ENCODE measurements around the gene SCD5. TPM values are rescaled to one million over a fixed set of nuclear protein-coding genes. Genes with fewer than 3 reads are reported as not detected.

Gene SCD5
- polyA plus RNA-seq, 1 donor from 2014 or later = 212 TPM

GRCh38 chr4:82803746-82804145, 5.2 kb upstream of the SCD5 start:
- Histone ChIP-seq H3K79me2 (replicated peaks; ENCODE audit: insufficient read depth, low read length) (peaks cover 6% of the 10 kb centered on the region), H3K4me3 (ENCODE audit: low read length) (no peak overlapping the region), H3K27me3 (ENCODE audit: insufficient read depth, low read depth, low read length) (no peaks in the 10 kb centered on the region), H2AFZ (ENCODE audit: low read depth, low read length) (no peak overlapping the region), H3K9me3 (ENCODE audit: low read length) (no peaks in the 10 kb centered on the region), H3K36me3 (ENCODE audit: insufficient read depth, low read length) (no peaks in the 10 kb centered on the region), H3K27ac (ENCODE audit: low read length) (no peak overlapping the region), H3F3A (ENCODE audit: insufficient read depth, low read length, poor library complexity, severe bottlenecking) (no peaks in the 10 kb centered on the region), H3K4me2 (ENCODE audit: low read length) (no peak overlapping the region), H3K9ac (ENCODE audit: low read length) (no peak overlapping the region), H3K9me2 (ENCODE audit: insufficient read depth, low read length) (no peaks in the 10 kb centered on the region), H4K20me1 (ENCODE audit: insufficient read depth) (no peaks in the 10 kb centered on the region)
- no peak for TF ChIP-seq RAD21 (conservative IDR thresholded peaks at IDR 0.05)
- TF ChIP-seq, protein P1, sequence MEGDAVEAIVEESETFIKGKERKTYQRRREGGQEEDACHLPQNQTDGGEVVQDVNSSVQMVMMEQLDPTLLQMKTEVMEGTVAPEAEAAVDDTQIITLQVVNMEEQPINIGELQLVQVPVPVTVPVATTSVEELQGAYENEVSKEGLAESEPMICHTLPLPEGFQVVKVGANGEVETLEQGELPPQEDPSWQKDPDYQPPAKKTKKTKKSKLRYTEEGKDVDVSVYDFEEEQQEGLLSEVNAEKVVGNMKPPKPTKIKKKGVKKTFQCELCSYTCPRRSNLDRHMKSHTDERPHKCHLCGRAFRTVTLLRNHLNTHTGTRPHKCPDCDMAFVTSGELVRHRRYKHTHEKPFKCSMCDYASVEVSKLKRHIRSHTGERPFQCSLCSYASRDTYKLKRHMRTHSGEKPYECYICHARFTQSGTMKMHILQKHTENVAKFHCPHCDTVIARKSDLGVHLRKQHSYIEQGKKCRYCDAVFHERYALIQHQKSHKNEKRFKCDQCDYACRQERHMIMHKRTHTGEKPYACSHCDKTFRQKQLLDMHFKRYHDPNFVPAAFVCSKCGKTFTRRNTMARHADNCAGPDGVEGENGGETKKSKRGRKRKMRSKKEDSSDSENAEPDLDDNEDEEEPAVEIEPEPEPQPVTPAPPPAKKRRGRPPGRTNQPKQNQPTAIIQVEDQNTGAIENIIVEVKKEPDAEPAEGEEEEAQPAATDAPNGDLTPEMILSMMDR (IDR thresholded peaks at IDR 0.05; ENCODE audit: poor library complexity, severe bottlenecking) = no peak
- TF ChIP-seq POLR2AphosphoS5 (IDR thresholded peaks at IDR 0.05) = no peak
- TF ChIP-seq TAF1 (IDR thresholded peaks at IDR 0.05; ENCODE audit: low read depth) = no peak

DNA sequence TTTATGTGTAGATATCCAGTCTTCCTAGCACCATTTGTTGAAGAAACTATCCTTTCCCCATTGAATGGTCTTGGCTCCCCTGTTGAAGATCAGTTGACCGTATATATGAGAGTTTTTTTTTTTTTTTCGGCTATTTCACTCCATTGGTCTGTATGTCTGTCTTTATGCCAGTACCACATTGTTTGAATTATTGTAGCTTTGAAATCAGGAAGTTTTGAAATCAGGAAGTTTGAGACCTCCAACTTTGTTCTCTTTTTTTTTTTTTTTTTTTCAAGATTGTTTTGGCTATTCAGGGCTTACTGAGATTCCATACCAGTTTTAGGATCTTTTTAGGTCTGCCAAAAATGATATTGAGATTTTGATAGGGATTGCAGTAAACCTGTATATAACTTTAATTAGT, 4.3 kb upstream of the SCD5 start:
- no peak overlapping the region for H3K4me3 ChIP-seq (ENCODE audit: low read length)
- TF ChIP-seq RAD21 (conservative IDR thresholded peaks at IDR 0.05) (no peak), POLR2AphosphoS5 (IDR thresholded peaks at IDR 0.05) (no peak), EP300 (conservative IDR thresholded peaks at IDR 0.05; ENCODE audit: poor library complexity, severe bottlenecking) (no peak), EZH2 (IDR thresholded peaks at IDR 0.05; ENCODE audit: borderline replicate concordance, insufficient read depth, low read length, poor library complexity, severe bottlenecking) (no peak), TAF1 (IDR thresholded peaks at IDR 0.05; ENCODE audit: low read depth) (no peak)
- TF ChIP-seq, protein P1 (IDR thresholded peaks at IDR 0.05; ENCODE audit: poor library complexity, severe bottlenecking) = no peak
- no peaks in the 10 kb centered on the region for H3K9me2 ChIP-seq (ENCODE audit: insufficient read depth, low read length)
- no peak overlapping the region for H2AFZ ChIP-seq (ENCODE audit: low read depth, low read length)
- H3K9me3 ChIP-seq (ENCODE audit: low read length) = no peaks in the 10 kb centered on the region
- no peaks in the 10 kb centered on the region for H4K20me1 ChIP-seq (ENCODE audit: insufficient read depth)
- H3F3A ChIP-seq (ENCODE audit: insufficient read depth, low read length, poor library complexity, severe bottlenecking) = no peaks in the 10 kb centered on the region
- no peak overlapping the region for H3K9ac ChIP-seq (ENCODE audit: low read length)
- peaks cover 6% of the 10 kb centered on the region for H3K79me2 ChIP-seq (replicated peaks; ENCODE audit: insufficient read depth, low read length)
- H3K27ac ChIP-seq (ENCODE audit: low read length) = no peak overlapping the region
- H3K4me2 ChIP-seq (ENCODE audit: low read length) = no peak overlapping the region
- H3K36me3 ChIP-seq (ENCODE audit: insufficient read depth, low read length) = no peaks in the 10 kb centered on the region
- H3K27me3 ChIP-seq (ENCODE audit: insufficient read depth, low read depth, low read length) = no peaks in the 10 kb centered on the region

DNA sequence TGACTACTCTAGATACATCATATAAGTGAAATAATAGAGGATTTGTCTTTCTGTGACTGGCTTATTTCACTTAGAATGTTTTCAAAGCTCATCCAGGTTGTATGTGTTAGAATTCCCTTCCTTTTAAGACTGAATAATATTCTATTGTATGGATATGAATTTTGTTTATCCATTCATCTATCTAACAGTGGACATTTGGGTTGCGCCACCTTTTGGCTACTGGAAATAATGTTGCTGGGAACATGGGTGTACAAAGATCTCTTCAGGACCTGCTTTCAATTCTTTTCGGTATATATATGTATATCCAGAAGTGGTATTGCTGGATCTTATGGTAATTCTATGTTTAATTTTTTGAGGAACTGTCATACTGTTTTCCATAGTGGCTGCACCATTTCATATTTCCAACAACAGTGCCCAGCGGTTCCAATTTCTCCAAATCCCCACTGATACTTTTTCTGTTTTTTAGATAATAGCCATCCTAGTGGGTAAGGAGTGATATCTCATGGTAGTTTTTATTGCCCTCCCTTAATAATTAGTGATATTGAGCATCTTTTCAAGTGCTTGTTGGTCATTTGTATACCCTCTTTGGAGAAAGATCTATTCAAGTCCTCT, 3.4 kb upstream of the SCD5 start:
- no peaks in the 10 kb centered on the region for H4K20me1 ChIP-seq (ENCODE audit: insufficient read depth)
- no peak overlapping the region for H3K4me2 ChIP-seq (ENCODE audit: low read length)
- H3K4me3 ChIP-seq (ENCODE audit: low read length) = no peak overlapping the region
- no peaks in the 10 kb centered on the region for H3K36me3 ChIP-seq (ENCODE audit: insufficient read depth, low read length)
- H3K79me2 ChIP-seq (replicated peaks; ENCODE audit: insufficient read depth, low read length) = peaks cover 12% of the 10 kb centered on the region
- no peak overlapping the region for H3K27ac ChIP-seq (ENCODE audit: low read length)
- H3K9ac ChIP-seq (ENCODE audit: low read length) = no peak overlapping the region
- no peak overlapping the region for H2AFZ ChIP-seq (ENCODE audit: low read depth, low read length)
- no peaks in the 10 kb centered on the region for H3K27me3 ChIP-seq (ENCODE audit: insufficient read depth, low read depth, low read length)
- H3F3A ChIP-seq (ENCODE audit: insufficient read depth, low read length, poor library complexity, severe bottlenecking) = no peaks in the 10 kb centered on the region
- no peaks in the 10 kb centered on the region for H3K9me2 ChIP-seq (ENCODE audit: insufficient read depth, low read length)
- no peak for TF ChIP-seq TAF1 (IDR thresholded peaks at IDR 0.05; ENCODE audit: low read depth)
- TF ChIP-seq RAD21 (conservative IDR thresholded peaks at IDR 0.05) = peak; percentile 53
- TF ChIP-seq SMC3 (conservative IDR thresholded peaks at IDR 0.05; ENCODE audit: poor library complexity) = peak; percentile 63
- TF ChIP-seq, protein P1 (IDR thresholded peaks at IDR 0.05; ENCODE audit: poor library complexity, severe bottlenecking) = peak; percentile 57
- H3K9me3 ChIP-seq (ENCODE audit: low read length) = no peaks in the 10 kb centered on the region

Data from neural cell (in vitro differentiated cells).